Measurements from ENCODE around the gene ALPG. TPM values are rescaled to one million over a fixed set of nuclear protein-coding genes. Genes with fewer than 3 reads are reported as not detected.

ALPG gene
- polyA plus RNA-seq, 1 donor (not counting 4 experiments of a cell fraction or from before 2014, with no cell fraction given), result not detected

GRCh38 chr2:232385660-232386489 is 20.8 kb upstream of the ALPG start:
- H3K9me3 ChIP-seq (ENCODE audit: control insufficient read depth, low read depth, low read length), result no peaks in the 10 kb centered on the region
- H3K36me3 ChIP-seq (ENCODE audit: control insufficient read depth in 2 of 2, extremely low read depth in 1 of 2, insufficient read depth in 2 of 2, low read length in 2 of 2), result no peaks in the 10 kb centered on the region
- H3K27ac ChIP-seq (ENCODE audit: control insufficient read depth, insufficient read depth, low read length), result no peak overlapping the region
- peaks cover 86% of the 10 kb centered on the region for H3K27me3 ChIP-seq (ENCODE audit: control insufficient read depth, extremely low read depth, insufficient read depth, low read length)
- H3K9ac ChIP-seq (ENCODE audit: control insufficient read depth, extremely low read depth, insufficient read depth, low read length), result no peak overlapping the region
- H3K4me1 ChIP-seq (ENCODE audit: control insufficient read depth, extremely low read depth, insufficient read depth, low read length), result no peaks in the 10 kb centered on the region
- no peaks in the 10 kb centered on the region for H4K20me1 ChIP-seq (ENCODE audit: control insufficient read depth, extremely low read depth, insufficient read depth, low read length)
- DNase-seq (ENCODE audit: low read depth, low spot score) (no peak), FAIRE-seq (no peak)
- H3K79me2 ChIP-seq (ENCODE audit: control insufficient read depth, insufficient read depth, low read length), result no peaks in the 10 kb centered on the region
- dilution Hi-C loops (cut with MboI; ENCODE audit: extremely low pct_ligation_motif_present, low sequenced_read_pairs), result no loop called here
- no peak overlapping the region for H2AFZ ChIP-seq (ENCODE audit: control insufficient read depth, low read length)
- H3K4me3 ChIP-seq (ENCODE audit: control insufficient read depth in 2 of 3, extremely low read depth in 1 of 3, insufficient read depth in 2 of 3, low read depth in 1 of 3, low read length in 3 of 3), result no peak overlapping the region
- TF ChIP-seq EZH2 (IDR thresholded peaks at IDR 0.05; ENCODE audit: low read length), result no peak
- TF ChIP-seq CTCF (optimal IDR thresholded peaks at IDR 0.05 in 1 of 3, IDR thresholded peaks at IDR 0.05 in 1 of 3, conservative IDR thresholded peaks at IDR 0.05 in 1 of 3; ENCODE audit: extremely low read depth in 1 of 3, insufficient read depth in 2 of 3, low read length in 3 of 3), result no peak
- H3K9me1 ChIP-seq (ENCODE audit: control insufficient read depth, extremely low read depth, insufficient read depth, low read length), result no peaks in the 10 kb centered on the region
- H3K4me2 ChIP-seq (ENCODE audit: control insufficient read depth, extremely low read depth, insufficient read depth, low read depth, low read length), result no peak overlapping the region

GRCh38 chr2:232386490-232386739 is 20.2 kb upstream of the ALPG start:
- no peak overlapping the region for H3K27ac ChIP-seq (ENCODE audit: control insufficient read depth, insufficient read depth, low read length)
- peaks cover 88% of the 10 kb centered on the region for H3K27me3 ChIP-seq (ENCODE audit: control insufficient read depth, extremely low read depth, insufficient read depth, low read length)
- no peak overlapping the region for H3K4me2 ChIP-seq (ENCODE audit: control insufficient read depth, extremely low read depth, insufficient read depth, low read depth, low read length)
- H3K36me3 ChIP-seq (ENCODE audit: control insufficient read depth in 2 of 2, extremely low read depth in 1 of 2, insufficient read depth in 2 of 2, low read length in 2 of 2), result no peaks in the 10 kb centered on the region
- TF ChIP-seq EZH2 (IDR thresholded peaks at IDR 0.05; ENCODE audit: low read length), result no peak
- no peak for TF ChIP-seq CTCF (optimal IDR thresholded peaks at IDR 0.05 in 1 of 3, IDR thresholded peaks at IDR 0.05 in 1 of 3, conservative IDR thresholded peaks at IDR 0.05 in 1 of 3; ENCODE audit: extremely low read depth in 1 of 3, insufficient read depth in 2 of 3, low read length in 3 of 3)
- H2AFZ ChIP-seq (ENCODE audit: control insufficient read depth, low read length), result no peak overlapping the region
- no peak overlapping the region for H3K9ac ChIP-seq (ENCODE audit: control insufficient read depth, extremely low read depth, insufficient read depth, low read length)
- H3K4me1 ChIP-seq (ENCODE audit: control insufficient read depth, extremely low read depth, insufficient read depth, low read length), result no peaks in the 10 kb centered on the region
- dilution Hi-C loops (cut with MboI; ENCODE audit: extremely low pct_ligation_motif_present, low sequenced_read_pairs), result no loop called here
- no peaks in the 10 kb centered on the region for H3K9me1 ChIP-seq (ENCODE audit: control insufficient read depth, extremely low read depth, insufficient read depth, low read length)
- no peaks in the 10 kb centered on the region for H3K79me2 ChIP-seq (ENCODE audit: control insufficient read depth, insufficient read depth, low read length)
- H3K4me3 ChIP-seq (ENCODE audit: control insufficient read depth in 2 of 3, extremely low read depth in 1 of 3, insufficient read depth in 2 of 3, low read depth in 1 of 3, low read length in 3 of 3), result no peak overlapping the region
- no peaks in the 10 kb centered on the region for H3K9me3 ChIP-seq (ENCODE audit: control insufficient read depth, low read depth, low read length)
- no peaks in the 10 kb centered on the region for H4K20me1 ChIP-seq (ENCODE audit: control insufficient read depth, extremely low read depth, insufficient read depth, low read length)
- FAIRE-seq, result no peak
- DNase-seq (ENCODE audit: low read depth, low spot score), result no peak
